ENCODE measurements around the gene NRG2.

The NRG2 gene

DNA sequence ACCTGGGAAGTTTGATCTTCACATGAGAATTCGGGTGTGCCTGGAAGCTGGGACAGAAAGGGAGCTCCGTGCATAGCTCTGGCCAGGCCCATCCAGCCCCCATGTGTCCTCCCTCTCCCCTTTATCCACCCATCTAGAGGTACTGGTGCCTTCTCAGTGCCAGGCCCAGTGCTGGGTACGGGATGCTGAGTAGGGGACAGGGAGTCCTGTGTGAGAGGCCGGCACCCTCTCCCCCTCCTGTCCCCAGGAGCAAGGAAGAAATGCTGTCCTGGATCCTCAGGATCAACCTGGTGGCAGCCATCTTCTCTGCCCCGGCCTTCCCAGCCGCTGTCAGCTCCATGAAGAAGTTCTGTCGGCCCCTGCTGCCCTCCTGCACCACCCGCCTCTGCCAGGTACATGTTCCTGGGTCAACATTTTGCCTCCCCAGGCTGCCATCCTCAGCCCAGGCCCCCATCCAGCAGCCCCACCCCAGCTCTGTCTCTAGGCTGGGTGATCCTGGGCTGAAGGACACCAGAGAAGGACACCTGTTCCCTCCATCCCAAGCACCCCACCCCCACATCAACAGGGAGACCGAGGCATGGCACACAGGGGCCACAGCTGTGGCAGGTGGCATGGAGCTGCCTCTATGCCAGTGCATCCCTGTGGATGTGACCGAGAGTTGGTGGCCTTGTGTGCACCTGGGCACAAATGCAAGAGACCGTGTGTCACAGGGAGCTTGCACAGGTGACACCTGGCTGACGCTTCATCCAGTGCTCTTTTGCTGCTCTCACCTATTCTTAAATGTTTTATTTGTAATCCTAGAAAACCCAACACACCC, 204.5 kb downstream of the NRG2 start:
- DNase-seq (ENCODE audit: low read depth) = no peak

DNA sequence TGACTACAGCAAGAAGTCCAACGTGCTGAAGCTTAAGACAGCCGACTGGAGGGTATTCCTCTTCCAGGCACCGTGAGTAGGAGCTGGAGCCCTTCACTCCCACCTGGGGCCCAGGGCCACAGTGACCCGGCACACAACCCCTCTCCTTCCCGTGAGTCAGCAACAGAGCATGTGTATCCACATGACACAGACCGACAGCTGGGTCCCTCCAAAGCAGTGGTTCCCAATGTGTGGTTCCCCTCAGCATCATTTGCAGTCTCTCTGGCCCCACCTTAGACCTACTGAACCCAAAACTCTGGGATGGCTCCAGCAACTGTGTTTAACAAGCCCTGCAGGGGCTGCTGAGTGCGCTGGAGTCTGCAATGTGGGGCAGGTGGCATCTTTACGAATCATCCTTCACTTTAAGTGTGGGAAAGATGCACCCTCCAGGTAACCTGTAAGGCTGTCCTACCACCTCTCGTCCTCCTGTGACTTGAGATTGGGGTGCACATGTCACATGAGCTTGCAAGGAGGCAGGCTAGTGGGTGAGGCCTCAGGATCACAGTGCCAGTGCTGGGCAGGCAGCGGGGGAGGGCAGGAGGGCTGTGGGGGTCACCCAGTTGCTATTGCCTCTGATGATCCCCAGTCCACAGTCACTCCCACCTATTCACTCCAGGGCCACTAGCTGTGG, 205.3 kb downstream of the NRG2 start:
- DNase-seq (ENCODE audit: low read depth) = no peak

DNA sequence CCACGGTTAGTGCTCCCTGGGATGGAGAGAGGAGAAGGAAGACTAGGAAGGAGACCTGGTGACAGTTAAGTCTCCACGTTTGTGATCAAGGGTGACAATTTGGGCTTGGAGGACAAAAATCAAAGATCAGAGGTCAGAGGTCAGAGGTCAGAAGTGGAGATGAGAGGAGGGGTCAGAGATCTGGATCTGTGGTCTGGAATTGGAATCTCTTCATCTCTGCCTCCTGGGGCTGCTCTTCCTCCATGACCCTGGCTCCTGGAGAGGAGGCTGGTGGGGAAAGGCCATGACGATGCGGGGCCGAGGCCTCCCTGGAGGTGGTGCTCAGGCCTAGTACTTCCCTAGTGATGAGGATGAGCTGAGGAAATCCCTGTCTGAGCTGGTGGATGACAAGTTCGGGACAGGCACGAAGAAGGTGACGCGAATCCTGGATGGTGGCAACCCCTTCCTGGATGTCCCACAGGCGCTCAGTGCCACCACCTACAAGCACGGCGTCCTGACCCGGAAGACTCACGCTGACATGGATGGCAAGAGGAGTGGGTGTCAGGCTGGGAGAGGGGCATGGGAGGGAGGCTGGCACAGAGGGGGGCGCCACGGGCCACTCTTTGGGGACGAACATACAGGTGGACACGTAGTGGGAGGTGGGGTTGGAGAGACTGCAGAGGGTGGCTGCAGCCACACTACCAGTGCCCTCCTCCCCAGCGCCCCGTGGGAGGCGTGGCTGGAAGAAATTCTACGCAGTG, 206.5 kb downstream of the NRG2 start:
- no peak for DNase-seq (ENCODE audit: low read depth)

DNA sequence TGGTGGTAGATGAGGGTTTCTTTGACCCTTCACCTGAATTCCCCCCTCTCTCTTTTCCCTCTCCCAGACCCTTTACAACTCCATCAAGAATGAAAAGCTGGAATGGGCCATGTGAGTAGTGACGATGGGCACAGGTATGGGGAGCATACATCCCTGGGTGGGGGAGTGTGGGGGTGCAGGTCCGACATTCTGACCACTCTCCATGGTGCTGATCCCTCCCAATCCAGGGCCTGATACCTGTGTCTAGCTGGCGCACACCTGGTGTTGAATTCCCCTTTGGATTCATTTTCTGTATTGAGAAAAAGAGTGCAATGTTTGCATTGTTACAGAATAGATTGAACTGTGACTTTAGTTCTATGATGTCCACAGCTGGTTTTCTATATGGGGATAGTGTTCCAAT, 207.4 kb downstream of the NRG2 start:
- DNase-seq (ENCODE audit: low read depth) = no peak

DNA sequence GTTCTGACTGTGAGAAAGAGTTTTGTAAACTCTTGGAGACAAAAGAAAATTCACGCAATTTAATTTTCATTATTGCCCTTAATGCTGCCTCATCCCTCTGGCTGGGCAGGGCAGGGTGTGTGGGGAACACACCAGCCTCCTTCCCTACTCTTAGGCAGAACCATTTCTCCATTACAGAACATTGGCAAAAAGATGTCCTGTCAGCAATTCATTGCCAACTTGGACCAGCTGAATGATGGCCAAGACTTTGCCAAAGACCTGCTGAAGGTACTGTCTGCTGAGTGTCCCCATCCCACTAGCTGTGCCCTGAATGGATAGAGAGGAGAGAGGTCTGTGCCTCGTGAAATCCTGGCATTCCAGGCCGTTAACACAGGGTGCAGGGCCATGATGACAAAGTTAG, 209.6 kb downstream of the NRG2 start:
- DNase-seq (ENCODE audit: low read depth) = no peak

DNA sequence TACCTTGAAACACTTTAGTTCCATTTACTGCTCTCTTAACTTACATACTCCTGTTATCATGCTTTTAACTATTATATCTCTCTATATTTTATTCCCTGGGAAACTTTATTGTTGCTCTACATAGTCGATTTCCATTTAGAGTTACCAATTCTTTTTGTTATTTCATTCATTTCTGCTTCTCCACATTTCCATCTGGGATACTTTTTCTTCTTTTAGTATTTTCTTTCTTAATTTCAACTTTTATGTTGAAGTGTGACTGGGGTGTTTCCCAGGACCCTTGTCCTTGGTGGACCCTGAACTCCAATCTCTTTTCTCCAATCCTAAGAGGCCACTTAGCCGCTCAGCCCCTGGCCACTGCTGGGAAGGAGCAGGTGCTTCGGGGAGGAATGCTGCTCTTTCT, 211.5 kb downstream of the NRG2 start:
- no peak for DNase-seq (ENCODE audit: low read depth)

DNA sequence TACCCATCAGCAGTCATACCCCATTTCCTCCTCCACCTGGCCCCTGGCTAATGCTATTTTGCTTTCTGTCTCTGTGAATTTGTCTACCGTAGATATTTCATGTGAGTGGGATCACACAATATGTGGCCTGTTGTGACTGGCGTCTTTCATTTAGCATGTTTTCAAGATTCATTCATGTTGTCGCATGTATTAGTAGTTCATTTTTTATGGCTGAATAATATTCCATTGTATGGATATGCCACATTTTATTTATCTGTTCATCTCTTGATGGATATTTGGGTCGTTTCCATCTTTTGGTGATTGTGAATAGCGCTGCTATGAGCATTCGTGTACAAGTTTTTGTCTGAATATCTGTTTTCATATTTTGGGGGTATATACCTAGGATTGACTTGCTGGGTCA, 213.6 kb downstream of the NRG2 start:
- DNase-seq (ENCODE audit: low read depth) = no peak

DNA sequence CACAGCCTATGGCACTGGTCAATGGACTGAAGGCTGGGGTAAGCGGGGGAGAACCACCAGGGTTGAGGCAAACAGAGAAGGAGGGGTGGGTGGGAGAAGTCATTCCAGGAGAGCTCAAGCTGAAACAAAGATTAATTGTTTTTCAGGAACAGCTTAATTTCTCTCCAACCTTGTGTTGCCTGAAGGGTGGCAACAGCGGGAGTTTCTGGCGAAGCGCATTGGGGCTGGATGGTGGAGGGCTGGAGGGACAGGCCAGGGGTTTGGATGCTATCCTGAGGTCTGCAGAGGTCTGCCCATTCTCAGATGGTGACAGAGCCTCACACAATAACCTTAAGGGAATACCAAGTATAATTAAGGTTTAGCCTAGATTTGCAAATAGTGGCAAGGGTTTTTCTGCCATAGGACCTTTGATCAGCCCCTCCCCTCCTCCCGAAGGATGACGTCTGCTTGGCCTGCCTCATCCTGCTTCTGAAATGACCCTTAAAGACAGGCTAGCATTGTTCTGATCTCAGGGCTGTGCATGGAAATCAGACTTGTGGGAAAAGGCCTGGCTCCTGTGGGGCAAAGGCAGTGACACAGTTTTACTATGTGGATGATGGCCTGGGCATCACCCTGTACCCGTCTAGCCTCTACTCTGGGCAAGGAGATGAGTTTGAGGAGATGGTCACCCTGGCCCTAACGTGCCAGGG, 214.7 kb downstream of the NRG2 start:
- DNase-seq (ENCODE audit: low read depth) = no peak

DNA sequence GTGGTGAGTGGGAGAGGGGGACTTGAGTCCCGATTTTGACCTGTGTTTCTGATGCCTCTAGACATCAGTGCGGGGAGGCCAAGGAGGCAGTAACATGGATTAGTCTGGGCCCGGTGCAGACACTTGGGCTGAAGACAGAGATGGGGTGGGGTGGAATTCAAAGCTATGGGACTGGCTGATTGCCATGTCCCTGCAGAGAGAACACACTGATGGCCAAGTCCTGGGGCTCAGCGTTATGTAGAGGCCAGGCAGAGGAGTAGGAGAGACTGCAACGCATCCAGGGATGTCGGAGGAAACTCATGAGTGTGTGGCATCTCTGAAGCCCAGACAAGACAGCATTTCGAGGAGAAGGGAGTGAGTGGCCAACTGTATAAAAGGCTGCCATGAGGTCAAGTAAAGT, 217.4 kb downstream of the NRG2 start:
- no peak for DNase-seq (ENCODE audit: low read depth)

DNA sequence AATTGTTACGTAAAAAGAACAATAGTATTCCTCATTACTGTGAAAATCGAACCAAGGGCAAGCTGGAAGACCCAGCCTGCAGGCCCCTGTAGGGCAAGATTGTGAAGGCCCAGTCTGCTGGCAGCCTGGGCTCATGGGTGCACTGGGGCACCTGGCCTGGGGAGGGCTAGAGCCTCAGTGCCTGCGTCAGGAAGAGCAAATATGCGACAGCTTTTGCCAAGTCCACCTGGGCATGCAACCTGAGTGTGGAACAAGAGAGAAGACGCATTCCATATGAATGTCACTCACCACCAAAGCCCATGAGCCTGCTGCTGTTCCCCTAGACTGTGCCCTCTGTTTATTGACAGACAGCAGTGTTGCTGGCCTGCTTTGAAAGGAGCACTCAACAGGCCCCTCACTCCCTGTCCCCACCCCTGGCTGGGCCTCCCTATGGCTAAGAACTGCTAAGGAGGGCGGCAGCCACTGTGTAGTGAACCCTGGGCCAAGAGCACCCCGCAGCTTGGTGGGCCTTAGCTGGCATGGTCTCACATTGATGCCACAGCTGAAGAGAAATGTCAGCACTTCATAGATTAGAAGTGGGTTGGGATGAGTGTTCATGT, 219.2 kb downstream of the NRG2 start:
- DNase-seq (ENCODE audit: low read depth) = no peak

DNA sequence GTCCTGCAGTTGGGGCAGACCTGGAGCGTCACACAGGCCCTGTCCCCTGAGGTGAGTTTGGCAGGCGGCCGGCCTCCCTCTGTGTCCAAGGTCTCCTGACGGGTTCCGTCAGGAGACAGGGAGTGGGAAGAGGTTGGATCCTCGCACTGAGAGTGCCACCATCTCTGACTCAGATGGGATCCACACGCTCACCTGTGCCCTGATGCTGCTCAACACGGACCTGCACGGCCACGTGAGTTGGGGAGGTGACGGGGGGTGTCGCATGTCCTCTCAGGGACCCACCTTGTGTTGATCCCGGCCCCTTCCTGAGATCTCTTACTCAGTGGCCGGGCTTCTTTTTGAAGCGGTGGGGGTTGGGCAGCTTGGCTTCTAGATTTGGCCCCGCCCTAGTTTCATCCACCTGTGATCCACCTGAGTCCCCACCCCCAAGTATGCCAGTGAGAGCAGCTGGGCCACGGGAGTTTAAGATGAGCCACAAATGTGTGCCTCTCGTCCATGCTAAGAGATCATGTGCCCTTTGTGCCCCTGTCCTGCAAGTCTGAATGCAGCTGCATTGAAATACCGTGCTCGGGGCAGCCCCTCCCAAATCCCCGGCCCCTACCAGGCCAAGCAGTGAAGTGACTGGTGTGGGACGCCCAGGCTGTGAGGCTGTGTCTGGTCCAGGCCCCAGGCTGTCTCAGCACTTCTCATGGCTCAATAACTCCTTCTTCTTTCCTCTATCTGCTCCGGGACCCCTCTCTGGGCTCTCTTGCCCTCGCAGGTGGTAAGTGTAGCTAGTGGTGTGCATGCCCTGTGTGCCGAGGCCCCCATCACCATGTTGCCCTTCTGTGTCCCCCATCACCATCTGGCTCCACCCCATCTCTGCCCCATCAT, 220.3 kb downstream of the NRG2 start:
- DNase-seq (ENCODE audit: low read depth) = no peak

DNA sequence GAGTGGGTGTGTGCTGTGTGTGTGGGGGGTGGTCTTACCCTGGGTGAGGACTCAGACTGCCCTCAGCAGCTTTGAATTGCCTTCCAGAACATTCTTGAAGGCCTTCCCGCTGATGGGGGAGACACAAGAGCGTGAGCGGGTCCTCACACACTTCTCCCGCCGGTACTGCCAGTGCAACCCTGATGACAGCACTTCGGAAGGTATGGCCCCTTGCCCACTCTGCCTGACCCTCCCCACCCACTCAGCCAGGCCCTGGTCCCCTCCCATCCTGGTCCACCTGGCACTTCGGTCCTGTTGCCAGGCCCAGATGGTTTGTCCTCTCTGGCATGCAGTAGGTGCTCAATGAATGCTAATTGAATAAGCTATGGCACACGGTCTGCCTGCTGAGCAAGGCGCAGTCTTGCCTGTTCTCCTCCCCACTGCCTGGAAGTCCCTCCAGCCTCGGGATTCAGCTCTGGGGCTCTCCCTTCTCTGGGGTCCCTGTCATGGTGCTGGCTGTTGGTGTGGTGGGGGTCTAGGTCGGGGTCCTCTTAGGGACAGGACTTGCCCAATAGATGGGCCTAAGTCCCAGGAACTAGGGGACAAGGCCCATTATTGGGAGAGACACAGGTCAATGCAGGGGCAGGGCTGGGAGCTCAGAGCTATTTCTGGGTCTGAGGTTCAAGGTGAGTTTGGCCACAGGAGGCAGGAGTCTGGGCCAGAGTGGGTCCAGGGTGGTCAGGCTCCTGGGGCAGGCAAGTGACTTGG, 221.1 kb downstream of the NRG2 start:
- no peak for DNase-seq (ENCODE audit: low read depth)

DNA sequence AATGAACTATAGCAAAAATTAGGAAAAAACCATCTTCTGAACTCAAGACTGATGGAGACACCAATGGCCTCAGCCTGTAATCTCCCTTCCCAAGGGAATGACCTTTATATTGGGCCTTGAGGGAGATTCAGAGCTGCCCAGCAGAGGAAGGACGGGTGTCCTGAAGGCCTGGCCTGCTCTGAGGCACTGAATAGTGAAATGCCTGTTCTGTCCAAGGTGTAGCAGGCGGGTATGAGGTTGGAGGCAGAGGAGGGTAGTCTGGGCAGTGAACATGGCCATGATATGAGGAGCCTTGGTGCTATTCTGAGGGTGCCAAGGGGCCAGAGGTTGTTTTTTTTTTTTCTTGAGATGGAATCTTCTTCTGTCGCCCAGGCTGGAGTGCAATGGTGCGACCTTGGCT, 222.5 kb downstream of the NRG2 start:
- no peak for DNase-seq (ENCODE audit: low read depth)

DNA sequence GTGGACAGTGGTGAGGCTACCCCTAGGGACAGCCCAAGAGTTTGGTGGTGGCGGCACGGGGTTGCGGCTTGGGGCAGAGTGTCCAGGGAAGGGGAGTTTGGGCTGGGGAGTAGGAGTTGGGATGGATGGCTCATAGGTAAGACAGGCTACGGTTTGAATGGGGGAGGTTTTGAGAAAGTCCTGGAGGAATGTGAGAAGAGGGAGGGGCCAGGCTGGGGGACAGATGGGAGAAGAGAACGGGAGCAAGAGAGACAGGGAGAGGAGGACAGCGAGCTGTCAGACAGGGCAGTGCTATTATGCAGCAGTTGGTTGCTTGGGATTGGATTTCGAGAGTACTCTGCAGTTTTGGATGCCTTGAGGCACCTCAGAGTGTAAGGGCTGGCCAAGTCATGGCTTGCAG, 223.0 kb downstream of the NRG2 start:
- DNase-seq (ENCODE audit: low read depth) = no peak

DNA sequence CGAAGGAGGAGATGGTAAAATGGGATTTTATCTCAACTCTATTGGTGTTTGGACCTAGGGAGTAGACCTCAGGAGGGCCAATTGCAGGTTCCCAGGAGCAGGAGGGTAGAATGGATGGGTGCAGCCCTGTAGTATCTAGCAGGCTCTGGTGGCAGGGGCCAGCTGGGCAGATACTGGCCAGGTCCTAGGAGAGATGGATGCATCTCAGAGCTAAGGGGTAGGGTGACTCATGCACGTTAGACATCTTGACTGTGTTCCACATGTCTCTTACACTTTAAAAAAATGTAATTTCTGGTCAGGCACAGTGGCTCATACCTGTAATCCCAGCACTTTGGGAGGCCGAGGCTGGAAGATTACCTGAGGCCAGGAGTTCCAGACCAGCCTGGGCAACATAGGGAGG, 225.1 kb downstream of the NRG2 start:
- no peak for DNase-seq (ENCODE audit: low read depth)

DNA sequence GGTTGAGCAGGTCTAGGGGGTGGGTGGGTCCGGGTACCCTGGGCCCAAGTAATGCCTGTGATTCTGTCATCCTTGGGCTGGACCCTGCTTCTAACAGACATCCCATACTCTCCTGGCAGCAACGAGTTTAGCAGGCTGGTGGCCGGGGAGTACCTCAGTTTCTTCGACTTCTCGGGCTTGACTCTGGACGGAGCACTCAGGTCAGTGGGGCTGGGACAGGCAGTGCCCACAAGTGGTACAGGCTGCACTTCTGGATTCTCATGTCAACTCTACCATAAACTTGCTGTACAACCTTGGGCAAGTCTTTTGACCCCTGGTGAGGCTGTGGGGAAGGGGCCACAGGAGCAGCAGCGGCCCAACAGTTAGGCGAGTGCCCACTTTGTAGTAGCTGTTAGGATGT, 225.7 kb downstream of the NRG2 start:
- DNase-seq (ENCODE audit: low read depth) = no peak

DNA sequence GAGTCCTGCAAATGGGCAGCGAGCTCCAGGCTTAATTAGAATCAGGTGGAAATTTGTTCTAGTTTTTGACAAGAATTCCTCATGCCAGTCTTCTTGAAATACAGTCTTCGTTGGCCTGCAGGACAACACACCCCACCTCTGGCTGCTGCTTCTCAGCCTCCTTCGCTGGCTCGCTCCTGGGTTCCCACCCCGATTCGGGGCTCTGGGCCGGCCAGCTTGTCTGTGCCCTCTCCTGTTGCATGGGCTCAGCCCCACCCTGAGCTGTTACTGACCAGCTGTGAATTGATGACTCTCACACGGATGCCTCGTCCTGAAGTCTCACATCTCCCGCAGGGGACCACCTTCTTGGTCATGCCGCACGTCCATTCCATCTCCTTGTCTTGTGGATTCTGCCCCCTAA, 226.5 kb downstream of the NRG2 start:
- no peak for DNase-seq (ENCODE audit: low read depth)

DNA sequence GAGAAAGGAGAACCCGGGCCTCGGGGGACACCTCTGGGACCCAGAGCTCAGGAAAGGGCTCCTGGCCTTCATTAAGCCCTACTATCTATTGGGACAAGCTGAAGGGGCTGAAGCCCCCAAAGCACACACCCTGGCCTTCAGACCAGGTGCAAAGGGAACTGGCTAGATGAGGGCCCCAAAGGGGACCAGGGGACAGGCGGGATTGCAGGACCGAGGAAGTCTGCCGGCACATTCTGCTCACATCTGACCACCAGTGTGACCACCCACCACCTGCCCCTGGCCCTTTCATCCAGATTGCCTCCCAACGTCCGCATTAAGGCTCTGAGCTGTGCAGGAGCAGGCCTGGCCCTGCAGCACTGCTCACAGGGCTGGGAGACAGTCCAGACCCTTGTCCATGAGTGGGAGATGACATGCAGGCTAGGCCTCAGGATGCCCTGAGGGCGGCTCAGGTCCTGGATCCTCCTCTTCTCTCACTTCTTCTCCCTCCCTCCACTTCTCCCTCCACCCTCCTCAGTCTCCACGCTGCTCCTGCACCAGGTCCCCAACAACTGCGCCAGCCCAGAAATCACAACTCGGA, 228.3 kb downstream of the NRG2 start:
- no peak for DNase-seq (ENCODE audit: low read depth)

DNA sequence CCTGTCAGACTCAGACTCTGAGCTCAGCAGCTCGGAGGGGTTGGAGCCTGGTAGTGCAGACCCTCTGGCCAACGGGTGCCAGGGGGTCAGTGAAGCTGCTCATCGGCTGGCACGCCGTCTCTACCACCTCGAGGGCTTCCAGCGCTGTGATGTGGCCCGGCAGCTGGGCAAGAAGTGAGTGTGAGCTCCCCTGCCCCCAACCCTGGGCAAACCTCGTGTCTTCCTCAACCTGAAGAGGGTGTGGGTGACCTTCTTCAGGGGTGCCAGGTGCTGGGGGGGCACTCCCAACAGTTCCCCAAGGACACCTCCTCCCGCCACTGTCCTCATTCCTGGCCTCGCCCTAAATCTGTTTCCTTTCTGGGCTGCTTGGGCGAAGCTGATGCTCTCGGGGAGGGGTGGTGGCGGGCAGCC, 228.9 kb downstream of the NRG2 start:
- DNase-seq (ENCODE audit: low read depth) = no peak

Data from activated T-cell treated with anti-CD3 and anti-CD28 coated beads for 24 hours (primary cell).